ENCODE measurements around the gene ZFHX3. TPM values are rescaled to one million over a fixed set of nuclear protein-coding genes. Genes with fewer than 3 reads are reported as not detected.
A peak's percentile ranks its signal among the peaks of the same experiment; 100 is the strongest.

Gene ZFHX3
- polyA plus RNA-seq, 1 donor (not counting 4 experiments of a cell fraction or from before 2014, with no cell fraction given), result 1.2 TPM

- H3K9me3 ChIP-seq (ENCODE audit: control insufficient read depth, low read depth, low read length), result no peaks in the 10 kb centered on the region
- peaks cover 4% of the 10 kb centered on the region for H3K27me3 ChIP-seq (ENCODE audit: control insufficient read depth, extremely low read depth, insufficient read depth, low read length)
- no peak overlapping the region for H2AFZ ChIP-seq (ENCODE audit: control insufficient read depth, low read length)
- no peak overlapping the region for H3K4me2 ChIP-seq (ENCODE audit: control insufficient read depth, extremely low read depth, insufficient read depth, low read depth, low read length)
- no peak overlapping the region for H3K4me3 ChIP-seq (ENCODE audit: control insufficient read depth in 2 of 3, extremely low read depth in 1 of 3, insufficient read depth in 2 of 3, low read depth in 1 of 3, low read length in 3 of 3)
- peaks cover 9% of the 10 kb centered on the region for H3K79me2 ChIP-seq (ENCODE audit: control insufficient read depth, insufficient read depth, low read length)
- no peak for DNase-seq (ENCODE audit: low read depth, low spot score)
- H3K27ac ChIP-seq (ENCODE audit: control insufficient read depth, insufficient read depth, low read length), result no peak overlapping the region
- no peak overlapping the region for H3K9ac ChIP-seq (ENCODE audit: control insufficient read depth, extremely low read depth, insufficient read depth, low read length)
- no peaks in the 10 kb centered on the region for H3K36me3 ChIP-seq (ENCODE audit: control insufficient read depth in 2 of 2, extremely low read depth in 1 of 2, insufficient read depth in 2 of 2, low read length in 2 of 2)
- dilution Hi-C loops (cut with MboI; ENCODE audit: extremely low pct_ligation_motif_present, low sequenced_read_pairs), result no loop called here
- H4K20me1 ChIP-seq (ENCODE audit: control insufficient read depth, extremely low read depth, insufficient read depth, low read length), result peaks cover 18% of the 10 kb centered on the region
- FAIRE-seq, result no peak
- TF ChIP-seq CTCF (optimal IDR thresholded peaks at IDR 0.05 in 1 of 3, IDR thresholded peaks at IDR 0.05 in 1 of 3, conservative IDR thresholded peaks at IDR 0.05 in 1 of 3; ENCODE audit: extremely low read depth in 1 of 3, insufficient read depth in 2 of 3, low read length in 3 of 3), result no peak
- TF ChIP-seq EZH2 (IDR thresholded peaks at IDR 0.05; ENCODE audit: low read length), result no peak
- peaks cover 16% of the 10 kb centered on the region for H3K4me1 ChIP-seq (ENCODE audit: control insufficient read depth, extremely low read depth, insufficient read depth, low read length)
- H3K9me1 ChIP-seq (ENCODE audit: control insufficient read depth, extremely low read depth, insufficient read depth, low read length), result no peaks in the 10 kb centered on the region
These were observed 35.6 kb downstream of the ZFHX3 start for GRCh38 chr16:73012341-73012740.

DNA sequence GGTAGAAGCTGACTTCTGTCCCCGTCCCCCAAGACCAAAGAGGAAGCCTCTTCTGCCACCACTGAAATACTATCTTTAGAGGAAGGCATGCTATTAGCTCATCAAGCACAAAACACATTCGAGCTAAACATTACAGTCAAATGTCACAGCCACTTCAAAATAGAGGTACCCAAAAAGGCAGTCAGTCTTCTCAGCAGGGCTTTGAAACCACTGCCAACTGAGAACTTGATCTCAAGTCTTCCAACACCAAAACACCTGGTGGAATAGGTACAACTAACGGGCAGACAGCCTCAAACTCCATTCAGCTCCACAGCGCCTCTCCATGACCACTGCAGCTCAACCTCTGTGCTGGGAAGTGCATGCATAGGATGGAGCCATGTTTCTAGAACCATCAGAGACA, 36.0 kb downstream of the ZFHX3 start:
- Histone ChIP-seq H3K9me1 (ENCODE audit: control insufficient read depth, extremely low read depth, insufficient read depth, low read length) (no peaks in the 10 kb centered on the region), H3K27me3 (ENCODE audit: control insufficient read depth, extremely low read depth, insufficient read depth, low read length) (peaks cover 4% of the 10 kb centered on the region), H3K4me3 (ENCODE audit: control insufficient read depth in 2 of 3, extremely low read depth in 1 of 3, insufficient read depth in 2 of 3, low read depth in 1 of 3, low read length in 3 of 3) (no peak overlapping the region), H3K79me2 (ENCODE audit: control insufficient read depth, insufficient read depth, low read length) (peaks cover 9% of the 10 kb centered on the region), H3K9ac (ENCODE audit: control insufficient read depth, extremely low read depth, insufficient read depth, low read length) (no peak overlapping the region), H2AFZ (ENCODE audit: control insufficient read depth, low read length) (no peak overlapping the region), H3K9me3 (ENCODE audit: control insufficient read depth, low read depth, low read length) (no peaks in the 10 kb centered on the region), H4K20me1 (ENCODE audit: control insufficient read depth, extremely low read depth, insufficient read depth, low read length) (peaks cover 18% of the 10 kb centered on the region), H3K4me1 (ENCODE audit: control insufficient read depth, extremely low read depth, insufficient read depth, low read length) (peaks cover 16% of the 10 kb centered on the region), H3K27ac (ENCODE audit: control insufficient read depth, insufficient read depth, low read length) (no peak overlapping the region), H3K4me2 (ENCODE audit: control insufficient read depth, extremely low read depth, insufficient read depth, low read depth, low read length) (no peak overlapping the region), H3K36me3 (ENCODE audit: control insufficient read depth in 2 of 2, extremely low read depth in 1 of 2, insufficient read depth in 2 of 2, low read length in 2 of 2) (no peaks in the 10 kb centered on the region)
- TF ChIP-seq EZH2 (IDR thresholded peaks at IDR 0.05; ENCODE audit: low read length) (no peak), CTCF (optimal IDR thresholded peaks at IDR 0.05 in 1 of 3, IDR thresholded peaks at IDR 0.05 in 1 of 3, conservative IDR thresholded peaks at IDR 0.05 in 1 of 3; ENCODE audit: extremely low read depth in 1 of 3, insufficient read depth in 2 of 3, low read length in 3 of 3) (peak in 1 of 3 experiments; percentile 32)
- DNase-seq (ENCODE audit: low read depth, low spot score) (no peak), FAIRE-seq (no peak)
- dilution Hi-C loops (cut with MboI; ENCODE audit: extremely low pct_ligation_motif_present, low sequenced_read_pairs), result no loop called here
